GM12872 (cell line): ENCODE results near the gene TM2D3.

Experiments
- TF ChIP-seq, protein P1 (sequence below): IDR thresholded peaks from 3 replicates; pipeline ENCODE4 v1.5.1; 2011; ENCODE audit warnings: low read depth, mild to moderate bottlenecking, low read length, moderate library complexity; ENCODE audit not compliant: insufficient read depth

Gene TM2D3

DNA sequence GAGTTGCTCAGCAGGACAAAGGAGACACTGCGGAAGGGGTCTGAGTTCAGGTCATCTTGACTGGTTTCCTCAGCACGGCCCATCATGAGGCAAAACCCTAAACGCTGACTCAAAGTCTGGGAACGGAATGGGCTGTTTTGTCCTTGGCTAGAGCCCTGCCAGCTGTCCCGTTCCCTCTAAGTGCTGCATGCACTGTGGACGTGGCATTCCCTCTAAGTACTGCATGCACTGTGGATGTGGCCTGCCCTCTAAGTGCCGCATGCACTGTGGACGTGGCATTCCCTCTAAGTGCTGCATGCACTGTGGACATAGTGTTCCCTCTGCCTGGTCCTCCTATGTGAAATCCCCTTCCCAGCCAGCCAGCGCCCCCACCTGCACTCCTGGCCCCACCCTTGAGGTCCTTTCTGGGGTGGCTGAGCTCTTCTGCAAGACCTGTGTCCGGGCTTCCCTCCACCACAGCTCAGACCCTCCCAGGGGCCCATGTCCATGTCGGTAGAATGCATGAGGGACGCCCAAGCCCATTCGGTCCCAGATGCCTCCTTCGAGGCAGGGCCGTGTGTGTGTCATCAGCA lies 36.7 kb downstream of the TM2D3 start:
- TF ChIP-seq, protein P1, sequence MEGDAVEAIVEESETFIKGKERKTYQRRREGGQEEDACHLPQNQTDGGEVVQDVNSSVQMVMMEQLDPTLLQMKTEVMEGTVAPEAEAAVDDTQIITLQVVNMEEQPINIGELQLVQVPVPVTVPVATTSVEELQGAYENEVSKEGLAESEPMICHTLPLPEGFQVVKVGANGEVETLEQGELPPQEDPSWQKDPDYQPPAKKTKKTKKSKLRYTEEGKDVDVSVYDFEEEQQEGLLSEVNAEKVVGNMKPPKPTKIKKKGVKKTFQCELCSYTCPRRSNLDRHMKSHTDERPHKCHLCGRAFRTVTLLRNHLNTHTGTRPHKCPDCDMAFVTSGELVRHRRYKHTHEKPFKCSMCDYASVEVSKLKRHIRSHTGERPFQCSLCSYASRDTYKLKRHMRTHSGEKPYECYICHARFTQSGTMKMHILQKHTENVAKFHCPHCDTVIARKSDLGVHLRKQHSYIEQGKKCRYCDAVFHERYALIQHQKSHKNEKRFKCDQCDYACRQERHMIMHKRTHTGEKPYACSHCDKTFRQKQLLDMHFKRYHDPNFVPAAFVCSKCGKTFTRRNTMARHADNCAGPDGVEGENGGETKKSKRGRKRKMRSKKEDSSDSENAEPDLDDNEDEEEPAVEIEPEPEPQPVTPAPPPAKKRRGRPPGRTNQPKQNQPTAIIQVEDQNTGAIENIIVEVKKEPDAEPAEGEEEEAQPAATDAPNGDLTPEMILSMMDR: no peak

DNA sequence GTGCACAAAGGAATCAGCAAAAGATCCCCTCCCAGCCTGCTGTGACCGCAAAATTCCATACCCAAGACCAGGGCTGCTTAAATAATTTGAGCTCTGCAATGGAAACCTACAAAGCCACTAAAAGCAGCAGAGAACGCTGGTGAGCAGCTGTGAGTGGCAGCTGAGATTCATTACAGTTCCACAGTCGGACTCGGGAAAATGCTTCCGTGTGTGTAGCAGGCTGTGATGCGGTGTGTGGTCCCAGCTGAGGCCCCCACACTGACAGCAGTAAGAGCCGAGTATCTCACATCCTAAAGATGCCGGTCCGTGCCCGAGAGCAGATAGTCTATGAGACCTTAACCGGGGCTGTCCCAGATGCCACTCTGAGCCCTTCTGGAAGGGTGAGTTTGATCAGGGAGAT lies 37.4 kb downstream of the TM2D3 start:
- TF ChIP-seq, protein P1: no peak

DNA sequence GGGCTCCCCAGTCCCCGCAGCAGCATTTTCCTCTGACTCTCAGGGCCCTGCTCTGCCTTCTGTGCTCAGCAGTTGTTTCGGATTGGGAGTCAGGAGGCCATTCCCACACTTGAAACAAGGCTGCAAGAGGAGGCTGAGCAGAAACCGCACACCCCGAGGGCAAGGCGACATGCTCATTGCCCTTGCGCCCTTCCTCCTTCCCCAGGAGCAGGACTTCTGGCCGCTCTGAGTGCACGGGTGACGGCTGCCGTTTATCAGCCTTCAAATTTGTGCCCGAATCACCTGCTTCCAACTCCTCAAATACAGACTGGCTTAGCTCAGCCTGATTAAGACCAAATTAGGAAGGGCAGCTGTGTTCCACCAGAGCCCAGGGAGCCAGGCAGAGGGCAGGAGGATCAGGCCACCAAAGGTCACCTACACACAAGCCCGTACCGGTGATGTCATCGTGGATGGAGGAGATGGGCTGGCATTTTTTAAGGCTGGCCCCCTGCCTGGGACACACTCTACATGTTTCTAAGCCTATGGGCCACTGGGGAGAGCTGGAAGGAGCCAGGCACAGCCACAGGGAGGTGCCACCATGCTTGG lies 38.1 kb downstream of the TM2D3 start:
- TF ChIP-seq, protein P1: no peak

DNA sequence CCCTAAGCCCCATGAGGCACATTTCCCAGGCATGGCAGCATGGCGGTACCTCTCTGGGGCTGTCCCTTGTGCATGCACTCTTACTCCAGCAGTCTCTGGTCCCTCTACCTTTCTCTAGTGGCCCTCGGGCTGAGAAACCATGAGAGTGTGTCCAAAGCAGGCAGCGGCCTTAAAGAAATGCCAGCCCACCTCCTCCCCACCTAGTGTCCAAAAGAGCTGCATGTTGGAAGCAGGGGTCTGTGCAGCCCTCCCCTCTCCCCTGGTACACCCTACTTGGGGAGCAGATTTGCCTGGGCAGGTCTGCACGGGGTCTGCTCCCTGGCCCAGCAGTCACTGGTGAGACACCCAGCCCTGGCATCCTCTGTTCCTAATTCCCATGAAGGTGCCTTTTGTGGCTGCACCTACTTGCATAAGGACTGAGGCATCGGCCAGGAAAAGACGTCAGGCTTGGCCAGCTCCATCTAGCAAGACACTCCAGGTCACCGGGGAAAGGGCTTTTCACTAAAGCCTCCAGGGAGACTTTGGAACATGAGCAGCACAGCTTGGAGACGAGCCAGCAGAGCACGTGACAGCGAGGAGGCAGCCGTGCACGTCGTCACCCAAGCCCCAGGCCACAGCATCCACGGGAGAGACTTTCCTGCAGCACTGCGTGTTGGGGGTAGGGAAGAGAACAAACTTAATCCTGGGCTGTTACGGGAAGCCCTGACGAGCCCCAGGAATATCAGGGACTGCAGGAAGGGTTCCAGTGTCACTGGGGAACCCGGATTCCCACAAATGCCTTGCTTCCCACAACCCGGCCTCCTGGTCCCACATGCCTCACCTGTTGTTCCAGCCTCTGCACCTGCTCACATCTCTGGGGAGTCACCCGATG lies 38.8 kb downstream of the TM2D3 start:
- TF ChIP-seq, protein P1: no peak

DNA sequence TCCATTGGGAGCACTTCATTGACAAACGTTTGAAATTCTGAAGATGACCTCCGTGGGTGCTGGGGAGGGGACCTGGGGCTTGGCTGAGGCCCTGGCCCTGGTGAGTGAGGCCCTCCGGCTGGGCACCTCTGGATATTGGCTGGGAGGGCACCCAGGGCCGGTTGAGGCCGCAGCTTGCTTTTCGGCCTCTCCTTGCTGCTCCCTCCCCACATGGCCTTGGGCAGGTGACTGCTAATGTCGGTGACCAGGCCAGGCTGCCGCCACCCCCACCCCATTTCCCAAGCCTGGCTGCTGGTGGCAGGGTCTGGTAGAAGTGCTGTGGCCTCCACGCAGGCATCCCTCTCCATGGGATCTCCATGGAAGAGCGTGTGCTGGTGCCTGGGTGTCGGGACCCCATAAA lies 39.5 kb downstream of the TM2D3 start:
- TF ChIP-seq, protein P1: no peak

DNA sequence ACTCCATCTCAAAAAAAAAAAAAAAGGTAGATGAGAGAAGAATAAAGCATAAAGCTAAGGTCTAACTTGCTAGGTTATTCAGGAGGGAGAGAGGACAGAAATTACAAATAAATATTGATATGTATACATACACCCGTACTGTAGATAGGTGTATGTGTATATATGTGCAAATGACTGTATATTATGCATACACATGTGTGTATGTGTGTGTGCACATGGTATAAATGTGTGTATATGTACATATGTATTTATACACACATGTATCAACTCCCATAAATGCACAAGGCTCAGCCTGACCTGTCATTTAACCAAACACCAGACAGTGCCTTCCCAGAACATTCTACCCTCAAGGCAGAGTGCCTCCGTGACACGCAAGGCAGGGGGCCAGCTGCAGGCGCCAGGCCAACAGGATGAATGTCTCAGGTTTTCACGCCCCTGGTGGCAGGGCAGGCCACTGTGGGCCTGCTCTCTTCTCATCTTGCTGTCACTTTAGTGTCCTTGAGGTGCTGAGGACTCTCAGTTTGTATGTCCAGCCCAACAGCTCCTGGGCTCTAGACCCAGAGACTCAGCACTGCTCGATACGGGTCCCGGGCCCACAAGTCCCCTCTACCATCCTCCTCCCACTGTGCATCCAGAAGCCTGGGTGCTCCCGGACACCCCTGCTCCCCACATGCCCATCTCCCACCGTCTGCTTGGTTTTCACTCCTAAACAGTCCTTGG lies 40.4 kb downstream of the TM2D3 start:
- TF ChIP-seq, protein P1: no peak

DNA sequence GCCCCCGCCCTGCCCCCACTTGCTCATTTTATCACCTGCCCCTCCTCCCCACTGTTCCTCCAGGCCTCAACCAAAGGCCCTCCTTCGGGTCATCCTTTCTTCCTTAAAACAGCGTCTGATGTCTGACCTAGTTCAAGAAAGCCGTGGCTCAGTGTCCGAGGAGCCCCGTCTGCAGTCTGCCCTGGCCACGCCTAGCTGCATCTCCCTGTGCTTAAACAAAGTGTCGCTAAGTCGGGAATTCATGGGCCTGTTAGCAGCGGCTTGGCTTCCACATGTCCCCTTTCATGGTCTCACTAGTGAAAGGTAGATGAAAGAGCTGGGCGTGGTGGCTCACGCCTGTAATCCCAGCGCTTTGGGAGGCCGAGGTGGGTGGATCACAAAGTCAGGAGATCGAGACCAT lies 41.2 kb downstream of the TM2D3 start:
- TF ChIP-seq, protein P1: no peak
